Activated T-helper 1 cell treated with anti-CD3 and anti-CD28 coated beads, Interleukin-2, amount 50 U/mL, for 16 hours (primary cell): ENCODE results near the gene ALG10B.

Experiments
- DNase-seq, 2 donors: peaks; one replicate each; pipeline ENCODE4 v3.0.0-alpha.2; 2020; ENCODE audit warnings: low read depth in 1 of 2, low spot score in 1 of 2

The ALG10B gene

GRCh38 chr12:38374751-38375150 lies 58.2 kb downstream of the ALG10B start:
- DNase-seq: no peak
